NOMO-1 treated with dmso at 0.1 percent for 144 hours (cell line): ENCODE results near the gene ZNRD2.
A peak's percentile ranks its signal among the peaks of the same experiment; 100 is the strongest.
"Not testable (repeated sequence)": the region's sequence is repeated elsewhere in the genome, so short reads cannot be mapped to it uniquely, and the experiment has no call there.

Experiments used
- DNase-seq: peaks from one replicate; lab custom pipeline; 2025; ENCODE audit not compliant: unreplicated experiment; lab: John Stamatoyannopoulos, UW

Gene ZNRD2, protein sequence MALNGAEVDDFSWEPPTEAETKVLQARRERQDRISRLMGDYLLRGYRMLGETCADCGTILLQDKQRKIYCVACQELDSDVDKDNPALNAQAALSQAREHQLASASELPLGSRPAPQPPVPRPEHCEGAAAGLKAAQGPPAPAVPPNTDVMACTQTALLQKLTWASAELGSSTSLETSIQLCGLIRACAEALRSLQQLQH

DNA sequence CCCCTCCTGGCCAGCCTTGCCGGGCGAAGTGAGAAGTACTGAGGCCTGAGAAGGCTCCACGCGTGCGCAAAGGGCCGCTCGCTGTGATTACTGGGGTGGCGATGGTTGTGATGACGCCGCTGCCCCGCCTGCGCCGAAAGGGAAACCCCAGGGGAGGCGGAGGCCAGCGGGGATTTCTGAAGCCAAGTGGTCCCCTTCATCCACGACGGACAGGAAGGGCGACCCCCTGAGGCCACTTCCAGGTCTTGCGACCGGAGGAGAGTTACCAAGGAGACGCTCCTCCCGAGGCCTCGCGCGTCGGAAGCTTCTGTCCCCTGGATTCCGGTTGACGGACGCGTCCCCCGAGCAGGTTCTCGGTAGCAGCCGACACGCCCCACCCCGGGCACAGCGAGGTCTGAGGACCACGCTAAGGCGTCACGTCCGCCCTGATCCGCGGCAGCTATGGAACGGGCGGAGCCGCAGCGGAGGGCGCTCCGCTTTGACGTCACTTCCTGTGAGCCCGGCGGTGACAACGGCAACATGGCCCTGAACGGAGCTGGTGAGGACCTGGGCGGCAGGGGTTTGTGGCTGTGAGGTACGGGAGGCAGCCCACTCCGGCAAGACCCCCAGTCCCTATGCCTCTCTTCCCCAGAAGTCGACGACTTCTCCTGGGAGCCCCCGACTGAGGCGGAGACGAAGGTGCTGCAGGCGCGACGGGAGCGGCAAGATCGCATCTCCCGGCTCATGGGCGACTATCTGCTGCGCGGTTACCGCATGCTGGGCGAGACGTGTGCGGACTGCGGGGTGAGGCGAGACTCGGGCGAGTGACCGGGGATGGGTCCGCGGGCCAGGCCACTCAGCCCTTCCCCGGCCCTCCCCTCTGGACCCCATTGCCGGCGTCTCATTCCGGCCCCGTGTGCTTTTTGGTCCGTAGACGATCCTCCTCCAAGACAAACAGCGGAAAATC is at the start of gene ZNRD2:
Gene ZNRD2, plus strand, starts transcription at position 505 of the 946 bp plus-strand sequence. Its CDS starts 15 bp downstream, at position 520.
- peak; percentile 98 for DNase-seq

DNA sequence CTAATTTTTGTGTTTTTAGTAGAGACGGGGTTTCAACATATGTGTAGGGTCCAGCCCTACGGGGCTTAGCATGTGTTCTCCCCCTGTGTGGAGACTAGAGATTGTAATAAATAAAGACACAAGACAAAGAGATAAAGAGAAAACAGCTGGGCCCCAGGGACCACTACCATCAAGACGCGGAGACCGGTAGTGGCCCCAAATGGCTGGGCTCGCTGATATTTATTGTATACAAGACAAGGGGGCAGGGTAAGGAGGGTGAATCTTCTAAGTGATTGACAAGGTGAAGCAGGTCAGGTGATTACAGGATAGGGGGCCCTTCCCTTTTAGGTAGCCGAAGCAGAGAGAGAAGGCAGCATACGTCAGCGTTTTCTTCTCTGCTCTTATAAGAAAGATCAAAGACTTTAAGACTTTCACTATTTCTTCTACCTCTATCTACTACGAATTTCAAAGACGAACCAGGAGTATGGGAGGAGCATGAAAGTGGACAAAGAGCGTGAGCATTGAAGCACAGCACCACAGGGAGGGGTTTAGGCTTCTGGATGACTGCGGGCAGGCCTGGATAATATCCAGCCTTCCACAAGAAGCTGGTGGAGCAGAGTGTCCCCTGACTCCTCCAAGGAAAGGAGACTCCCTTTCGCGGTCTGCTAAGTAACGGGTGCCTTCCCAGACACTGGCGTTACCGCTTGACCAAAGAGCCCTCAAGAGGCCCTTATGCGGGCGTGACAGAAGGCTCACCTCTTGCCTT is 48.3 kb upstream of the ZNRD2 start:
- not testable (repeated sequence) for DNase-seq

DNA sequence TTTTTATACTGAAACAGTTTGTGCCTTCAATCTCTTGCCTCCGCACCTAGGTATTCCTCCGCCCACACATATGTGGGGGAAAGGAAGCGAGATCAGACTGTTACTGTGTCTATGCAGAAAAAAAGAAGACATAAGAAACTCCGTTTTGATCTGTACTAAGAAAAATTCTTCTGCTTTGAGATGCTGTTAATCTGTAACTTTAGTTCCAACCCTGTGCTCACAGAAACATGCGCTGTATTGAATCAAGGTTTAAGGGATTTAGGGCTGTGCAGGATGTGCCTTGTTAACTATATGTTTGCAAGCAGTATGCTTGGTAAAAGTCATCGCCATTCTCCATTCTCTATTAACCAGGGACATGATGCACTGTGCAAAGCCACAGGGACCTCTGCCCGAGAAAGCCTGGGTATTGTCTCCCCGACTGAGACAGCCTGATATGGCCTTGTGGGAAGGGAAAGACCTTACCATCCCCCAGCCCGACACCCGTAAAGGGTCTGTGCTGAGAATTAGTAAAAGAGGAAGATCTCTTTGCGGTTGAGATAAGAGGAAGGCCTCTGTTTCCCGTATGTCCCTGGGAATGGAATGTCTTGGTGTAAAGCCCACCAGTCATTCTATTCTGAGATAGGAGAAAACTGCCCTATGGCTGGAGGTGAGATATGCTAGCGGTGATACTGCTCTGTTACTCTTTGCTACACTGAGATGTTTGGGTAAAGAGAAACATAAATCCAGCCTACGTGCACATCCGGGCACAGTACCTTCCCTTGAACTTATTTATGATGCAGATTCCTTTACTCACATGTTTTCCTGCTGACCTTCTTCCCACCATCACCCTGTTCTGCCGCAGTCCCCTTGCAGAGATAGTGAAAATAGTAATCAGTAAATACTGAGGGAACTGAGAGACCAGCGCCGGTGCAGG is 47.3 kb upstream of the ZNRD2 start:
- not testable (repeated sequence) for DNase-seq

DNA sequence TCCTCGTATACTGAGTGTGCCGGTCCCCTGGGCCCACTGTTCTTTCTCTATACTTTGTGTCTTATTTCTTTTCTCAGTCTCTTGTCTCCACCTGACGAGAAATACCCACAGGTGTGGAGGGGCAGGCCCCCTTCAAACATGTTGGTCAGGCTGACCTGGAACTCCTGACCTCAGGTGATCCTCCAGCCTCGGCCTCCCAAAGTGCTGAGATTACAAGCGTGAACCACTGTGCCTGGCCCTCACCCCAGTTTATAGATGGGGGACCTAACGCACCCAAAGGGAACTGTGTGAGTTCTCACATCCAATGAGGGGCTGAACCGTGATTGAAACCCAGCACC is 46.7 kb upstream of the ZNRD2 start:
- not testable (repeated sequence) for DNase-seq

DNA sequence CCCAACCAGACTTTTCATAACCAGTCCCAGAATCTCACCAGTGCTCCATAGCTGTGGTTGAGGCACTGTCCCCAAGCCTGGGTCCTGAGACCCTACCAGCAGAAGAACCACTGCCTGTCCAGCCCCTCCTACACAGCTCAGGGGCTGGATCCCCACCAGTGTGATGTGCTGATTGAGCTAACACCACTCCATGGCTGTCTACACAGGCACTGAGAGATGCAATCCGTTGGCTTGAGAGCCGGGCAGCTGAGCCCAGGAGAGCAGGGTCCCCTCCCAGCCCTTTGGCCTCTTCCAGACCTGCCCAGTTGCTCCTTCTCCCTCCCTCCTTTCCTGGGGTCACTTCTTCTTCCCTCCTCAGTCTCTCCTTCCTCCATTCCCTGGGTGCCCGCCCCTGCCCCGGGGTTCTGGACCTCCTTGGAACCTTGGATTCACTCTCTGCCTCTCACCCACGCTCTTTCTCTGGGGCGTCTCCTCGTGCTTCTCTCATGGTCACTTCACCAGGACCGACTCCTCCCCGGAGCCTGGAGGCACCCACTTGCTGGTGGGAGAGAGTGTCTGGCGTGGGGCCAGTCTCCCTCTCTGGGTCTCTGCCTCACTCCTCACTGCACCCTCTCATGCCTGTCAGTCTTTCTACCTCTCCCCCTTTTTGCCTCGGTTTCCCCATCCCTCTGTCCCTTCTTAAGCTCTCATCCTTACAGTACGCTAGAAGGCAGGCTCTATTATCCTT is 46.1 kb upstream of the ZNRD2 start:
- no peak for DNase-seq

DNA sequence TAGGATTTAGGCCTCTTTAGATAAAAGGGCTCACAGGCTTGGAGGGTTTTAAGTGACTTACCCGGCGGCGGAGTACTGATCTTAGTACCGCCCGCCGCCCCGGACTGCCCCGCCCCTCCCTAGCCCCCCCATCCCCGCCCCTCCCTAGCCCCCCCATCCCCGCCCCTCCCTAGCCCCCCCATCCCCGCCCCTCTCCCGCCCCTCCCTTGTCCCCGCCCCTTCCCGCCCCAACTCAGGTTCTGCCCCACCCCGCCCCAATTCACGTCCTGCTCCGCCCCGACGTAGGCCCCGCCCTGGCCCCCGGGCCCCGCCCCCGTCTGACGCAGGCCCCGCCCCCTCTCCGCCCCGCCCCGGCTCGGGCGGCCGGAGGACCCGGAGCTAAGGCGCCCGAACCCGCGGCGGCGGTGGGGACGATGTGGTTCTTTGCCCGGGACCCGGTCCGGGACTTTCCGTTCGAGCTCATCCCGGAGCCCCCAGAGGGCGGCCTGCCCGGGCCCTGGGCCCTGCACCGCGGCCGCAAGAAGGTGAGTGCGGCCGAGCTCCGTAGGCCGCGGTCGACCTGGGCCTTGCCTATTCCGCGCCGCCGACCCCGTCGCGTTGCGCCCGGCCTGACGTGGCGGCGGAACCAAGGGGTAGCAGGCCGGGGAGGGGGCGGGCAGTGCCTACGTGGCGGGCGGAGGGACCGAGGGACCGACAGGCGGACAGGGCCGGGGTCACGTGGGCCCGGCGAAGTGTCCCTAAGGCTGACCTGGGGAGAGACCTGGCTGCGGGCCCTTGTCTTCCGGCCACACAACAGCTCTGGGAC is 45.3 kb upstream of the ZNRD2 start, which contains the start of gene SCYL1:
Gene SCYL1, plus strand, starts transcription at position 343 of the 805 bp plus-strand sequence. Its CDS starts 71 bp downstream, at position 414.
- DNase-seq, result no peak

DNA sequence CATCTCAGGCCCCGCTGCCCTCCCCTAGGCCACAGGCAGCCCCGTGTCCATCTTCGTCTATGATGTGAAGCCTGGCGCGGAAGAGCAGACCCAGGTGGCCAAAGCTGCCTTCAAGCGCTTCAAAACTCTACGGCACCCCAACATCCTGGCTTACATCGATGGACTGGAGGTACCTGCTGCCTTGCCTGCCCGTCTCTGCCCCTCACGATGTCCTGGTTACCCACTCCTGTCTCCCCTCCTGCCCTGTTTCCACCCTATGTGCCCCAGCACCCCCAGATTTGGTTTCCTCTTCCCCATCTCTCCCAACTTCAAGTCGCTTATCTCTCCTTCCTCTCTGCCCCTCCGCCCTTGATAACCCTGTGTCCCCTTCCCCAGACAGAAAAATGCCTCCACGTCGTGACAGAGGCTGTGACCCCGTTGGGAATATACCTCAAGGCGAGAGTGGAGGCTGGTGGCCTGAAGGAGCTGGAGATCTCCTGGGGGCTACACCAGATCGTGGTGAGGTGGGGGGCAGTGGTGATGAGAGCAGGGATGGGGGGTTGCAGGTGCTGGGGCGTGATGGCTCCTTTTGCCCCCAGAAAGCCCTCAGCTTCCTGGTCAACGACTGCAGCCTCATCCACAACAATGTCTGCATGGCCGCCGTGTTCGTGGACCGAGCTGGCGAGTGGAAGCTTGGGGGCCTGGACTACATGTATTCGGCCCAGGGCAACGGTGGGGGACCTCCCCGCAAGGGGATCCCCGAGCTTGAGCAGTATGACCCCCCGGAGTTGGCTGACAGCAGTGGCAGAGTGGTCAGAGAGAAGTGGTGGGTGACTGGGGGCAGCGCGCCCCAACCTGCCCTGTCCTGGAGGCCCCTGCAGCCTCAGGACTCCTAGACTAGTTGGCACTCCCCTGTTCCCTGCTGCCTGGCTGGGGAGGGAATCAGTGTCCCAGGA is 44.5 kb upstream of the ZNRD2 start:
- no peak for DNase-seq

DNA sequence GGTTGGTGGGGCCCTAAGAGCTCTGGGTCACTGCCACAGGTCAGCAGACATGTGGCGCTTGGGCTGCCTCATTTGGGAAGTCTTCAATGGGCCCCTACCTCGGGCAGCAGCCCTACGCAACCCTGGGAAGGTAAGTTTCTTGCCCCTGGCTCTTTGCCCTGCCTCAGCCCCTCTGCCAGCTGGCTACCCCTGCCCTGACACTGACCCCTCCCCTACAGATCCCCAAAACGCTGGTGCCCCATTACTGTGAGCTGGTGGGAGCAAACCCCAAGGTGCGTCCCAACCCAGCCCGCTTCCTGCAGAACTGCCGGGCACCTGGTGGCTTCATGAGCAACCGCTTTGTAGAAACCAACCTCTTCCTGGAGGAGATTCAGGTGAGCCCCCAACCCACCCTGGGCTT is 43.5 kb upstream of the ZNRD2 start:
- no peak for DNase-seq

DNA sequence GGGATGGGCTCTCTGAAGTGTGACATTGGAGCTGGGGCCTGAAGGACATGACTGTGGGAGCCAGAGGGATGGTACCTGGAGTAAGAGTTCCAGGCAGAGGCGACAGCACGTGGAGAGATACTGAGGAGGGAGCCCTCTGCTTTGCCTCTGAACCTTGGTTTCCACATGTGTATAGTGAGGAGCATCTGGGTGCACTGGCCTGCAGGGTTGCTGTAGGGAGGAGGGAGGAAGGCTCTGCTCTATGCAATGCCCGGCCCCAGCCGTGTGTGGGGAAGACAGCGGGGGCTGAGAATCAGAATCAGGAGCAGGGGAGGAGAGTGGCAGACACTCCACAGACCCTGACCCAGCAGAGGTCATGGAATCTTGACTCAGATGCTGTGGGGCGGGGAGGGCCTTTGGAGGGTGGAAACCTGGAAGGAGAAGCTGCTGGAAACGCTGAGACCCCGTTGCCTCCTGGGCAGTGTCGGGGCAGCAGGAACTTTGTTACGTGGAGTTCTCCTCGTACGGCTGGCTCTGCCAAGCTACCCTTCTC is 41.4 kb upstream of the ZNRD2 start:
- DNase-seq, result no peak

DNA sequence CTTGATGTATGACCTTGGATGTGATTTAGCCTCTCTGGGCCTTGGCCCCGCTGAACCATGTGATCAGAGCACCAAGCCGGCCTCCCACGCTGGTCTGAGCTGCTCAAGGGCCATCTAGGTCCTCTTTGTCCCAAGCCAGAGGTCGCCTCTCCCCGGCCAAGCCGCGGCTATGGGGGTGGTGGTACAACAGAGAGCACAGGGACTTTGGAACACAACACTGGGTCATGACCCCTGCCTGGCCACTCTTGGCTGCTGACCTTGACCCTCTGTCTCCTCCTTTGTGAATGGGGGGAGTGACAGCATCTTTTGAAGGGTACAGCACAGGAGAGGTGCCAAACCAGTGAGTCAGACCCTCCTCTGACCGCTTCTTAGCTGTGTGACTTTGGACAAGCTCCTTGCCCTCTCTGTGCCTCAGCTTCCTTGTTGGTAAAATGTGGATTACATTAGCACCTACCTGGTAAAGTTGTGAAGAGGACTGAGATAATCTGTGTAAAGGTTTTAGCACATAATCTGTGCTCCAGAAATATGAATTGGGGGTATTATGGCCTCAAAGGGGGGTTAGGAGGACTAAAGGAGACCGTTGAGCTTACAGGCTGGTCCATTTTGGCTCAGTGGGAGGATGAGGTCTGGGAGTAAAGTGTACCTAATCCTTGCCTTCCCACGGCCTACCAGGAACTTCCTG is 40.7 kb upstream of the ZNRD2 start:
- DNase-seq, result no peak

DNA sequence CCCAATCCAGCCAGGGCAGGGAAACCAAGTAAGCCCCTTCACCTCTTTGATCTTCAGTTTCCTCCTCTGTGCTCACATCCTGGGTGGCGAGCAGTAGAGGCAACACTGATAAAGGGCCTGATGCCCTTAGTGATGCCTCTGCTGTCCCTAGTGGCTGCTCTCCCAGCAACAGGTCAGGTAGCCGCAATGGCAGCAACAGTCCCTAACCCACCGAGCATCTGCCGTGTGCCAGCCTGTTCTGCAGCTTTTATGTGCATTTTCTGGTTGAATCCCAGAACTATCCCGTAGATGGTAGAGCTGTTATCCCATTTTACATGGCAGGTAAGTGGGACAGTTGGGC is 40.1 kb upstream of the ZNRD2 start:
- DNase-seq, result no peak

DNA sequence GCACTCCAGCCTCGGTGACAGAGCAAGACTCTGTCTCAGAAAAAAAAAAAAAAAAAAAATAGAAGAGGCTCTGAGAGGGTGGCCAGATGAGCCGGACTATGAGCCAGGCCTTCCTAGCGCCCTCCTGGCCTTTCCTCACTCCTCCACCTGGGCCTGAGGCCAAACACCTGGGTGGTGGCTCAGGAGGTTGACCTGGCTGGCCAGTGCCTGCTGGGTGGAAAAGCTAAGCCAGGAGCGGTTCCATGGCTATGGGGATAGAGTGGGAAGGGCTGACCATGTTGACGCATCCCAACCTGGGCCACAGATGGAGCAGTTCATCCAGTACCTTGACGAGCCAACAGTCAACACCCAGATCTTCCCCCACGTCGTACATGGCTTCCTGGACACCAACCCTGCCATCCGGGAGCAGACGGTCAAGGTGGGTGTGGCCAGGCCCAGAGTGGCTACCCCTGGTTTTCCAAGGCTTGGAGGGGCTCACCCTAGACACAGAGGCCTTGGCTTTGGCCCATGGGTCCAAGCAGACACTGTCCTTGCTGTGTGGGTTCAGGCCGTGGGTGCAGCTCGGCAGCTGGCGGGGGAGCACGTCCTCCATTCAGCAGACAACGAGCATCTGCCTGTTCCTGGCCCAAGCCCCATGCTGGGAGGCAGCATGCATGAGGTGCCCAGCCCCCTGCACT is 37.8 kb upstream of the ZNRD2 start:
- DNase-seq, result no peak

DNA sequence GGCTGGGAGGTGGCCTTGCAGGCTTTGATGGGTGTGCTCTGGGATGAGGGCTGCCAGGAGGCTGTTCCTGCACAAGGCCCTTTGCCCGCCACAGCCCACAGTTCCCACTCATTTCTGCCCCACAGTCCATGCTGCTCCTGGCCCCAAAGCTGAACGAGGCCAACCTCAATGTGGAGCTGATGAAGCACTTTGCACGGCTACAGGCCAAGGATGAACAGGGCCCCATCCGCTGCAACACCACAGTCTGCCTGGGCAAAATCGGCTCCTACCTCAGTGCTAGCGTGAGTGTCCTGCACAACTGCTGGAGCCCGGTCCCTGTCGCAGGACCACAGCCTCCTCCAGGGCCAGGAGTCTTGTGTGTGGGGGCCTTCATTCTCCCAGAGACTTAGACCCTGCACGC is 35.2 kb upstream of the ZNRD2 start:
- DNase-seq, result no peak

DNA sequence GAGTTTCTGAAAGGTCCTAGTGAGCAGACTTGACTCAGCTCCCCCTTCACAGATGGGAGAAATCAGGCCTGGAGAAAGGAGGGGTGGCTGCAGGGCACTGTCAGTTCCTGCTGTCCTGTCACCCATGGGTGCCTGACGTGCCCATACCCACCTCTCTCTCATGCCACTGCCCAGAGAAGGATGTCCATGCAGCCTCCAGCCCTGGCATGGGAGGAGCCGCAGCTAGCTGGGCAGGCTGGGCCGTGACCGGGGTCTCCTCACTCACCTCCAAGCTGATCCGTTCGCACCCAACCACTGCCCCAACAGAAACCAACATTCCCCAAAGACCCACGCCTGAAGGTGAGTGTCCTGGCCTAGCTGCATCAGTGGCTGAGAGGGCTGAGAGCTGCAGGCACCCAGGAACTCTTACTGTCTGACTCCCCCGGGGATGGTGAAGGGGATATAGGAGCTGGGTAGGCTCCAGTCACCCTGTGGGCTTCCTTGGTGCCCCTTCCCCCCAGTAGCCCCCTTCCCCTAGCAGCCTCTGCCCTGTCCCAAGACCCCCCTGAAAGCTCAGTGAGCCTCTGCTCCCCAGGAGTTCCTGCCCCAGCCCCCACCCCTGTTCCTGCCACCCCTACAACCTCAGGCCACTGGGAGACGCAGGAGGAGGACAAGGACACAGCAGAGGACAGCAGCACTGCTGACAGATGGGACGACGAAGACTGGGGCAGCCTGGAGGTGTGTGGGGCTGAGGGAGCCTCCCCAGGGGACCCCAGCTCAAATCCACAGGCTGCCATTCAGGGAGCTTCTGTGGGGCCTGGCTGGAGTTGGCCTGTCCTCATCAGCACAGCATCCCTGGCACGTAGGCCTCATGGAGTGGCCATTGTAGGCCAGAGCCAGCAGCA is 33.6 kb upstream of the ZNRD2 start:
- no peak for DNase-seq

DNA sequence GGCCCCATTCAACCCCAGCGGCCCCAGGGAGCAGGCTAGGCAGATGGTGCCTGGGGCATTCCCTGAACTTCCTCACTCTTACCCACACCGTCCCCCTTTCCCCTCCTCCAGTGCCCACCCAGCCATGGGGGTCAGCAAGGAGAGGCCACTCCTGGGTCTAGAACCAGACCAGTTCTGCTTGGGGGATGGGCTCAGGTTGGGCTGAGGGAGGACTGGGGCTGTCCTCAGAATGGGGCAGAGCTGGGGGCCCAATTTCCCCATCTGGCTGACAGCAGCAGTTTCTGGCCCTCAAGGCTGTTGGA is 33.0 kb upstream of the ZNRD2 start:
- DNase-seq, result no peak

DNA sequence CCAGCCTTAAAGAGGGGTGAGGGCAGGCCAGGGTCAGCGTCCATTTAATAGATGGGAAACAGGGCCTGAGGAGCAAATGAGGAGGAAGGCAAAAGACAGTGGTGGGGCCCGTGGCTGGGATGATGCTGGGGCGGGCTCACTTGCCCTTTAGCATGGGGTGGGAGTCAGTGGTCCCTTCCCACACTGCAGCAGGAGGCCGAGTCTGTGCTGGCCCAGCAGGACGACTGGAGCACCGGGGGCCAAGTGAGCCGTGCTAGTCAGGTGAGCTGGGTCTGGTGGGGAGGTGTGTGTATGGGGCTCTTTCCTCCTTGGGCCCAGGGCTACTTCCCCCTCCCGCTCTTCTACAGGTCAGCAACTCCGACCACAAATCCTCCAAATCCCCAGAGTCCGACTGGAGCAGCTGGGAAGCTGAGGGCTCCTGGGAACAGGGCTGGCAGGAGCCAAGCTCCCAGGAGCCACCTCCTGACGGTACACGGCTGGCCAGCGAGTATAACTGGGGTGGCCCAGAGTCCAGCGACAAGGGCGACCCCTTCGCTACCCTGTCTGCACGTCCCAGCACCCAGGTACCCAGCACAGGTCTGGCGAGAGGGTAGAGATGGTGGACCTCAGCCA is 32.6 kb upstream of the ZNRD2 start:
- no peak for DNase-seq
